ENCODE measurements around the gene SLC12A6.

SLC12A6 gene

DNA sequence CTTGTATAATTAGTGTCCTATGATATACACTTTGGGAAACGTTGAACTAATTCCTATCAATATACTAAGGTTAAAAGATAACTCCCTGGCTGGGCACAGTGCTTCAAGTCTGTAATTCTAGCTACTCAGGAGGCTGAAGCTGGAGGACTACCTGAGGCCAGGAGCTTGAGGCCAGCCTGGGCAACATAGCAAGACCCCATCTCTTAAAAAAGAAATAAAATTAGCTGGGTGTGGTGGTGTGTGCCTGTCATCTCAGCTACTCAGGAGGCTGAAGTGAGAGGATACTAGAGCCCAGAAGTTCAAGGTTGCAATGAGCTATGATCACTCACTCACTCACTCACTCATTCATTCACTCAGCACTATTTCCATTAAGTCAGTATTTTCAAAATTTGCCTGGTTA, 55.2 kb downstream of the SLC12A6 start:
- no peaks in the 10 kb centered on the region for H3K9me2 ChIP-seq (replicated peaks; ENCODE audit: insufficient read depth, low read length)
- H3K4me2 ChIP-seq (ENCODE audit: low read depth, low read length, poor library complexity, severe bottlenecking), result no peak overlapping the region
- H3K27ac ChIP-seq (ENCODE audit: low read depth, low read length), result no peak overlapping the region
- no peaks in the 10 kb centered on the region for H3K36me3 ChIP-seq (ENCODE audit: low read length)
- no peak overlapping the region for H2AFZ ChIP-seq (ENCODE audit: low read depth, low read length, severe bottlenecking)
- H3K4me3 ChIP-seq (ENCODE audit: insufficient read depth, low read length, poor library complexity, severe bottlenecking), result no peak overlapping the region
- H3K9me3 ChIP-seq (ENCODE audit: insufficient read depth, low read length), result no peaks in the 10 kb centered on the region
- H3K27me3 ChIP-seq (ENCODE audit: low read length), result no peaks in the 10 kb centered on the region
- no peaks in the 10 kb centered on the region for H4K20me1 ChIP-seq (ENCODE audit: low read depth, low read length)
- H3F3A ChIP-seq (ENCODE audit: insufficient read depth), result no peaks in the 10 kb centered on the region
- no peak overlapping the region for H3K9ac ChIP-seq (ENCODE audit: low read length)
- TF ChIP-seq EZH2phosphoT487 (conservative IDR thresholded peaks at IDR 0.05; ENCODE audit: low read length) (no peak), CTCF (IDR thresholded peaks at IDR 0.05; ENCODE audit: insufficient read depth, low read length, poor library complexity, severe bottlenecking) (no peak)
- H3K79me2 ChIP-seq (ENCODE audit: insufficient read depth, low read length), result no peaks in the 10 kb centered on the region

- Histone ChIP-seq H4K20me1 (ENCODE audit: low read depth, low read length) (0 out of 2 replicates have a peak, but pooled peaks cover 4% of the 10 kb centered on the region), H3K9me2 (replicated peaks; ENCODE audit: insufficient read depth, low read length) (no peaks in the 10 kb centered on the region), H3K79me2 (ENCODE audit: insufficient read depth, low read length) (no peaks in the 10 kb centered on the region), H3K4me3 (ENCODE audit: insufficient read depth, low read length, poor library complexity, severe bottlenecking) (no peak overlapping the region), H3K27ac (ENCODE audit: low read depth, low read length) (no peak overlapping the region), H2AFZ (ENCODE audit: low read depth, low read length, severe bottlenecking) (no peak overlapping the region), H3K36me3 (ENCODE audit: low read length) (no peaks in the 10 kb centered on the region), H3K9ac (ENCODE audit: low read length) (no peak overlapping the region), H3K4me2 (ENCODE audit: low read depth, low read length, poor library complexity, severe bottlenecking) (no peak overlapping the region), H3K9me3 (ENCODE audit: insufficient read depth, low read length) (no peaks in the 10 kb centered on the region), H3K27me3 (ENCODE audit: low read length) (no peaks in the 10 kb centered on the region), H3F3A (ENCODE audit: insufficient read depth) (no peaks in the 10 kb centered on the region)
- TF ChIP-seq CTCF (IDR thresholded peaks at IDR 0.05; ENCODE audit: insufficient read depth, low read length, poor library complexity, severe bottlenecking) (no peak), EZH2phosphoT487 (conservative IDR thresholded peaks at IDR 0.05; ENCODE audit: low read length) (no peak)
Measured at GRCh38 chr15:34280193-34280592, 57.4 kb downstream of the SLC12A6 start.

DNA sequence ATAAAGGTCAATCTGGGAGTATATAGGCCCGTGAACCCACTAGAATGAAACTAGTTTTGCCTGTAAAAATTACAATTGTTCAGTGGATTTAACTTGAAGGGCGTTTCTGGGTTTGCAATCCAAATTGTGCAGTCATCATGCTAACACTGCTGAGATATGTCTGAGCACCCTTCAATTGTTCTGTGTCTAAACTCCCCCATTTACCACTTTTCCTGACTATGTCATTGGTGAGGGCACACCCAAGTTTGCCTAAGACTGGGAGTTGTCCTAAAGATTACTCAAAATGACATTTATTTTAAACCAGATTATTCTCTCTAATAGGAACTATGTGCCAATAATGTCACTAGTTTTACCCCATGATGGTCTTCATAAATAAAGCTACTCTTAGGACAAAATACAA, 58.2 kb downstream of the SLC12A6 start:
- H3K4me2 ChIP-seq (ENCODE audit: low read depth, low read length, poor library complexity, severe bottlenecking), result no peak overlapping the region
- no peak overlapping the region for H3K27ac ChIP-seq (ENCODE audit: low read depth, low read length)
- no peaks in the 10 kb centered on the region for H3F3A ChIP-seq (ENCODE audit: insufficient read depth)
- H3K9me2 ChIP-seq (replicated peaks; ENCODE audit: insufficient read depth, low read length), result no peaks in the 10 kb centered on the region
- H3K9me3 ChIP-seq (ENCODE audit: insufficient read depth, low read length), result no peaks in the 10 kb centered on the region
- H2AFZ ChIP-seq (ENCODE audit: low read depth, low read length, severe bottlenecking), result no peak overlapping the region
- H3K4me3 ChIP-seq (ENCODE audit: insufficient read depth, low read length, poor library complexity, severe bottlenecking), result no peak overlapping the region
- TF ChIP-seq EZH2phosphoT487 (conservative IDR thresholded peaks at IDR 0.05; ENCODE audit: low read length), result no peak
- H3K79me2 ChIP-seq (ENCODE audit: insufficient read depth, low read length), result no peaks in the 10 kb centered on the region
- H3K9ac ChIP-seq (ENCODE audit: low read length), result no peak overlapping the region
- 0 out of 2 replicates have a peak, but pooled peaks cover 4% of the 10 kb centered on the region for H4K20me1 ChIP-seq (ENCODE audit: low read depth, low read length)
- no peaks in the 10 kb centered on the region for H3K36me3 ChIP-seq (ENCODE audit: low read length)
- H3K27me3 ChIP-seq (ENCODE audit: low read length), result no peaks in the 10 kb centered on the region

DNA sequence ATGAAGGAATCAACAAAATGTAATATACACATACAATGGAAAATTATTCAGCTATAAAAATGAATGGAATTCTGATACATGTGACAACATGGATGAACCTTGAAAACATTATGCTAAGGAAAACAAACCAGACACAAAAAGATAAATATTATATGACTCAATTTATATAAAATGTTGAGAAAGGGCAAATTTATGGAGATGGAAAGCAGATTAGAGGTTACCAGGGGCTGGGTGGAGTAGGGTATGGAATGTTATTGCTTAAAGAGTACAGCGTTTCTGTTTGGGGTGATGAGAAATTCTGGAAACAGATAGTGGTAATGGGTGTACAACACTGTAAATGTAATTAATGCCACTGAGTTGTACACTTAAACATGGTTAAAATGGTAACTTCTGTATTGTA, 61.9 kb downstream of the SLC12A6 start:
- no peaks in the 10 kb centered on the region for H3K27me3 ChIP-seq (ENCODE audit: low read length)
- H4K20me1 ChIP-seq (ENCODE audit: low read depth, low read length), result 0 out of 2 replicates have a peak, but pooled peaks cover 4% of the 10 kb centered on the region
- no peaks in the 10 kb centered on the region for H3K9me3 ChIP-seq (ENCODE audit: insufficient read depth, low read length)
- no peak overlapping the region for H2AFZ ChIP-seq (ENCODE audit: low read depth, low read length, severe bottlenecking)
- H3K4me3 ChIP-seq (ENCODE audit: insufficient read depth, low read length, poor library complexity, severe bottlenecking), result no peak overlapping the region
- H3F3A ChIP-seq (ENCODE audit: insufficient read depth), result no peaks in the 10 kb centered on the region
- no peaks in the 10 kb centered on the region for H3K36me3 ChIP-seq (ENCODE audit: low read length)
- TF ChIP-seq EZH2phosphoT487 (conservative IDR thresholded peaks at IDR 0.05; ENCODE audit: low read length), result no peak
- TF ChIP-seq CTCF (IDR thresholded peaks at IDR 0.05; ENCODE audit: insufficient read depth, low read length, poor library complexity, severe bottlenecking), result no peak
- no peaks in the 10 kb centered on the region for H3K9me2 ChIP-seq (replicated peaks; ENCODE audit: insufficient read depth, low read length)
- H3K9ac ChIP-seq (ENCODE audit: low read length), result no peak overlapping the region
- H3K4me2 ChIP-seq (ENCODE audit: low read depth, low read length, poor library complexity, severe bottlenecking), result no peak overlapping the region
- H3K79me2 ChIP-seq (ENCODE audit: insufficient read depth, low read length), result no peaks in the 10 kb centered on the region
- no peak overlapping the region for H3K27ac ChIP-seq (ENCODE audit: low read depth, low read length)
